ENCODE results near the gene TBXA2R. TPM values are rescaled to one million over a fixed set of nuclear protein-coding genes. Genes with fewer than 3 reads are reported as not detected.

The TBXA2R gene
- total RNA-seq, 1 donor from 2014 or later, result not detected

- H3K27ac Mint-ChIP-seq (ENCODE audit: unreplicated experiment), result no peak overlapping the region
- H3K36me3 Mint-ChIP-seq (ENCODE audit: unreplicated experiment), result no peaks in the 10 kb centered on the region
- no peak for TF ChIP-seq CTCF (IDR thresholded peaks at IDR 0.05; ENCODE audit: partially characterized antibody, unreplicated experiment)
- peaks cover 3% of the 10 kb centered on the region for H3K9me3 Mint-ChIP-seq (ENCODE audit: unreplicated experiment)
- peaks cover 9% of the 10 kb centered on the region for H3K4me1 Mint-ChIP-seq (ENCODE audit: low read depth, unreplicated experiment)
- H3K27me3 Mint-ChIP-seq (ENCODE audit: unreplicated experiment), result peaks cover 10% of the 10 kb centered on the region
- no peak for DNase-seq
- H3K4me3 Mint-ChIP-seq (ENCODE audit: unreplicated experiment), result no peak overlapping the region
Measured at GRCh38 chr19:3551792-3552095, 54.9 kb downstream of the TBXA2R start.

- H3K36me3 Mint-ChIP-seq (ENCODE audit: unreplicated experiment), result no peaks in the 10 kb centered on the region
- peaks cover 4% of the 10 kb centered on the region for H3K4me1 Mint-ChIP-seq (ENCODE audit: low read depth, unreplicated experiment)
- no peak overlapping the region for H3K27ac Mint-ChIP-seq (ENCODE audit: unreplicated experiment)
- peaks cover 5% of the 10 kb centered on the region for H3K27me3 Mint-ChIP-seq (ENCODE audit: unreplicated experiment)
- DNase-seq, result no peak
- H3K4me3 Mint-ChIP-seq (ENCODE audit: unreplicated experiment), result no peak overlapping the region
- peaks cover 3% of the 10 kb centered on the region for H3K9me3 Mint-ChIP-seq (ENCODE audit: unreplicated experiment)
- TF ChIP-seq CTCF (IDR thresholded peaks at IDR 0.05; ENCODE audit: partially characterized antibody, unreplicated experiment), result no peak
Measured at GRCh38 chr19:3550947-3551791, 55.5 kb downstream of the TBXA2R start.

GRCh38 chr19:3549816-3550215 lies 56.9 kb downstream of the TBXA2R start:
- Mint-ChIP-seq H3K9me3 (ENCODE audit: unreplicated experiment) (peaks cover 8% of the 10 kb centered on the region), H3K27ac (ENCODE audit: unreplicated experiment) (no peak overlapping the region), H3K4me3 (ENCODE audit: unreplicated experiment) (no peak overlapping the region), H3K36me3 (ENCODE audit: unreplicated experiment) (no peaks in the 10 kb centered on the region), H3K27me3 (ENCODE audit: unreplicated experiment) (peaks cover 3% of the 10 kb centered on the region), H3K4me1 (ENCODE audit: low read depth, unreplicated experiment) (peaks cover 2% of the 10 kb centered on the region)
- DNase-seq, result no peak
- no peak for TF ChIP-seq CTCF (IDR thresholded peaks at IDR 0.05; ENCODE audit: partially characterized antibody, unreplicated experiment)

- H3K27me3 Mint-ChIP-seq (ENCODE audit: unreplicated experiment), result peaks cover 3% of the 10 kb centered on the region
- no peaks in the 10 kb centered on the region for H3K36me3 Mint-ChIP-seq (ENCODE audit: unreplicated experiment)
- H3K27ac Mint-ChIP-seq (ENCODE audit: unreplicated experiment), result no peak overlapping the region
- DNase-seq, result no peak
- H3K4me3 Mint-ChIP-seq (ENCODE audit: unreplicated experiment), result no peak overlapping the region
- H3K9me3 Mint-ChIP-seq (ENCODE audit: unreplicated experiment), result peaks cover 8% of the 10 kb centered on the region
- TF ChIP-seq CTCF (IDR thresholded peaks at IDR 0.05; ENCODE audit: partially characterized antibody, unreplicated experiment), result no peak
- peaks cover 2% of the 10 kb centered on the region for H3K4me1 Mint-ChIP-seq (ENCODE audit: low read depth, unreplicated experiment)
Measured at GRCh38 chr19:3548606-3549005, 58.1 kb downstream of the TBXA2R start.

GRCh38 chr19:3547767-3548282 lies 58.9 kb downstream of the TBXA2R start:
- H3K27ac Mint-ChIP-seq (ENCODE audit: unreplicated experiment), result no peak overlapping the region
- no peaks in the 10 kb centered on the region for H3K36me3 Mint-ChIP-seq (ENCODE audit: unreplicated experiment)
- TF ChIP-seq CTCF (IDR thresholded peaks at IDR 0.05; ENCODE audit: partially characterized antibody, unreplicated experiment), result no peak
- peaks cover 8% of the 10 kb centered on the region for H3K9me3 Mint-ChIP-seq (ENCODE audit: unreplicated experiment)
- H3K27me3 Mint-ChIP-seq (ENCODE audit: unreplicated experiment), result peaks cover 3% of the 10 kb centered on the region
- peaks cover 2% of the 10 kb centered on the region for H3K4me1 Mint-ChIP-seq (ENCODE audit: low read depth, unreplicated experiment)
- H3K4me3 Mint-ChIP-seq (ENCODE audit: unreplicated experiment), result no peak overlapping the region
- no peak for DNase-seq
